Right ventricle myocardium inferior (tissue), 1 donor: Measurements from ENCODE around the gene TH. TPM values are rescaled to one million over a fixed set of nuclear protein-coding genes. Genes with fewer than 3 reads are reported as not detected.

Experiments
- ATAC-seq: fragments of 200-7000 bp; cut with Tn5 transposase; one replicate; pipeline ENCODE4 v1.9.1; 2020; ENCODE audit warnings: mild to moderate bottlenecking, moderate library complexity
- DNase-seq: peaks from one replicate; pipeline ENCODE4 v3.0.0; 2021; ENCODE audit errors: missing footprints
- intact Hi-C: fragments of 100-400 bp; cut with DNase I; formaldehyde crosslinking; loops from one replicate; pipeline ENCODE4 v1.11.0; 2022
- total RNA-seq: library from RNA; stranded (reverse); fragmentation: NEBNext Ultra II Directional; extraction: Animal tissue kit (Norgen Biotek cat#: 25700); gene quantifications from one replicate; pipeline ENCODE4 v1.2.1, GENCODE V29; 2021
- donor health status: DM: no; HTN: yes; CAD: no; lungs with severe emphysema.

Gene TH
- total RNA-seq, 1 donor from 2014 or later, result not detected

GRCh38 chr11:2209900-2210321 lies 38.3 kb upstream of the TH start:
- ATAC-seq (no peak), DNase-seq (no peak)
- intact Hi-C loops, result no loop called here

GRCh38 chr11:2209370-2209801 lies 37.8 kb upstream of the TH start:
- no peak for ATAC-seq
- DNase-seq, result peak; percentile 60
- intact Hi-C loops, result no loop called here

GRCh38 chr11:2208691-2209369 lies 37.2 kb upstream of the TH start:
- ATAC-seq, result no peak
- DNase-seq, result peak; percentile 52
- intact Hi-C loops, result no loop called here

GRCh38 chr11:2207773-2208621 lies 36.4 kb upstream of the TH start:
- intact Hi-C loops, result no loop called here
- DNase-seq (peak; percentile 23), ATAC-seq (no peak)

- ATAC-seq (no peak), DNase-seq (no peak)
- intact Hi-C loops, result no loop called here
These were observed 35.6 kb upstream of the TH start for GRCh38 chr11:2207212-2207611.

- DNase-seq (no peak), ATAC-seq (no peak)
- intact Hi-C loops, result no loop called here
These were observed 34.5 kb upstream of the TH start for GRCh38 chr11:2205981-2206690.

GRCh38 chr11:2205214-2205720 lies 33.7 kb upstream of the TH start:
- DNase-seq (peak; percentile 23), ATAC-seq (no peak)
- intact Hi-C loops, result no loop called here

- ATAC-seq (no peak), DNase-seq (peak; percentile 49)
- intact Hi-C loops, result loop anchor here (5.0 kb wide), 1 partner anchor 63 kb away; no protein-coding TSS in a partner anchor
These were observed 33.0 kb upstream of the TH start for GRCh38 chr11:2204361-2205213.

GRCh38 chr11:2203440-2204259 lies 32.0 kb upstream of the TH start:
- intact Hi-C loops, result loop anchor here (5.0 kb wide), 1 partner anchor 64 kb away; no protein-coding TSS in a partner anchor
- ATAC-seq, result no peak
- DNase-seq, result peak; percentile 52

- intact Hi-C loops, result loop anchor here (5.0 kb wide), 1 partner anchor 64 kb away; no protein-coding TSS in a partner anchor
- ATAC-seq (no peak), DNase-seq (peak; percentile 53)
These were observed 31.4 kb upstream of the TH start for GRCh38 chr11:2202900-2203439.

- intact Hi-C loops, result loop anchor here (5.0 kb wide), 1 partner anchor 65 kb away; no protein-coding TSS in a partner anchor
- ATAC-seq, result no peak
- DNase-seq, result peak; percentile 46
These were observed 30.7 kb upstream of the TH start for GRCh38 chr11:2202071-2202899.

GRCh38 chr11:2201542-2201941 lies 29.9 kb upstream of the TH start:
- no peak for ATAC-seq
- intact Hi-C loops, result loop anchor here (5.0 kb wide), 1 partner anchor 66 kb away; no protein-coding TSS in a partner anchor
- DNase-seq, result peak; percentile 41

- intact Hi-C loops, result loop anchor here (5.0 kb wide), 1 partner anchor 66 kb away; no protein-coding TSS in a partner anchor
- ATAC-seq (no peak), DNase-seq (no peak)
These were observed 29.4 kb upstream of the TH start for GRCh38 chr11:2200957-2201519.

GRCh38 chr11:2200536-2200935 lies 28.9 kb upstream of the TH start:
- peak; percentile 21 for DNase-seq
- intact Hi-C loops, result loop anchor here (5.0 kb wide), 1 partner anchor 67 kb away; no protein-coding TSS in a partner anchor

GRCh38 chr11:2199466-2200341 lies 28.1 kb upstream of the TH start:
- ATAC-seq (no peak), DNase-seq (peak; percentile 34)
- intact Hi-C loops, result loop anchor here (5.0 to 10.0 kb wide), 3 partner anchors 68 to 695 kb away; no protein-coding TSS in a partner anchor

More at GRCh38 chr11:2200536-2200935, 28.9 kb upstream of the TH start:
- ATAC-seq, result no peak
